Breast epithelium (tissue), 4 donors: Measurements from ENCODE around the gene PLXNB2. TPM values are rescaled to one million over a fixed set of nuclear protein-coding genes. Genes with fewer than 3 reads are reported as not detected.

Experiments
- DNase-seq, 2 donors: peaks; one replicate each; pipeline ENCODE4 v3.0.0-alpha.2; 2019; ENCODE audit warnings: low spot score in 2 of 2
- H3K27ac ChIP-seq, 2 donors: fragments of 200-600 bp; sonication (generic) in 1 of 2; one replicate each; pipeline ENCODE4 v1.5.1; 2016 to 2019; ENCODE audit warnings: mild to moderate bottlenecking in 1 of 2
- H3K27me3 ChIP-seq, 2 donors: fragments of 200-600 bp; sonication (generic) in 1 of 2; one replicate each; pipeline versions ENCODE4 v1.5.1 to v1.6.0; 2017 to 2019; ENCODE audit warnings: control low read depth in 1 of 2, mild to moderate bottlenecking in 1 of 2
- H3K36me3 ChIP-seq: fragments of 200-600 bp; one replicate; pipeline ENCODE4 v1.5.1; 2019
- H3K4me1 ChIP-seq, 2 donors: fragments of 200-600 bp; sonication (generic); one replicate each; pipeline ENCODE4 v1.5.1; 2016 to 2019; ENCODE audit warnings: control low read depth in 1 of 2
- H3K4me3 ChIP-seq, 3 donors: fragments of 200-600 bp; sonication (generic); 1 replicate in 2 of 3; 2 replicates in 1 of 3; pipeline ENCODE4 v1.5.1; 2016 to 2019; ENCODE audit warnings: mild to moderate bottlenecking in 3 of 3, moderate library complexity in 2 of 3
- H3K9me3 ChIP-seq, 2 donors: fragments of 200-600 bp; sonication (generic) in 1 of 2; one replicate each; pipeline ENCODE4 v1.5.1; 2016 to 2019; ENCODE audit warnings: control low read depth in 1 of 2
- CTCF ChIP-seq, 3 donors: fragments of 450-650 bp; IDR thresholded peaks; one replicate each; pipeline ENCODE4 v1.5.1; 2016 to 2017; ENCODE audit warnings: antibody characterized with exemption in 3 of 3, mild to moderate bottlenecking in 3 of 3, moderate library complexity in 3 of 3
- POLR2A ChIP-seq: fragments of 450-650 bp; IDR thresholded peaks from one replicate; pipeline ENCODE4 v1.6.1; 2016; ENCODE audit warnings: antibody characterized with exemption, mild to moderate bottlenecking, moderate library complexity
- POLR2AphosphoS5 ChIP-seq, 3 donors: sonication (generic); formaldehyde crosslinking; IDR thresholded peaks; one replicate each; pipeline ENCODE4 v1.6.1; 2017; ENCODE audit warnings: antibody characterized with exemption in 3 of 3
- intact Hi-C: fragments of 100-400 bp; cut with DNase I; formaldehyde crosslinking; loops from one replicate; pipeline ENCODE4 v1.15.1; 2023; ENCODE audit warnings: low total_unique reads
- total RNA-seq, 3 donors: library from RNA; depleted of rRNA; stranded (reverse); fragments of >200 nt; gene quantifications; one replicate each; pipeline ENCODE4 v1.1.0, GENCODE V29; 2016

The PLXNB2 gene
- total RNA-seq, 3 donors from 2014 or later: 79.0 to 137 (median 122) TPM

DNA sequence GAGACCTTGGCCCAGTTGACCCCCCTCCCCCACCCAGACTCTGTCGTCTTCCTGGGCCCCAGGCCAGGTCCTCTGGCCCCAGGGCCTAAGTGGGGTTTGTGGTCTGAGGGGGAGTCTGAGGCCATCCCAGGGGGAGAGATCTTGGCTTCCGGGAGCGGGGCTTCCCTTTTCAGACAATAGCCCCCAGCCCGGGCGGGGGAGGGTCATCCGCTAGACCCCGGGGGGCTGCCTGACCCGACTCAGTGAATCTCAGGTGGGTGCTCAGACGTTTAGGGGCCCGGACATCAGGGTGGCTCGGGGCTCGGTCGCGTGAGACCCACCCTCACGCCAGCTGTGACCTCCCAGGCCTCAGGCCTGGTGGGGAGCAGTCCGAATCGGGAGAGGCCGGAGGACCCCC lies 37.9 kb downstream of the PLXNB2 start:
- TF ChIP-seq CTCF (IDR thresholded peaks at IDR 0.05): no peak
- TF ChIP-seq POLR2A: no peak
- TF ChIP-seq POLR2AphosphoS5 (IDR thresholded peaks at IDR 0.05): no peak
- intact Hi-C loops: no loop called here
- no peaks in the 10 kb centered on the region for H3K36me3 ChIP-seq
- no peak for DNase-seq
- H3K4me3 ChIP-seq: peak overlapping the region; percentile 52 to 76 (median 60)
- H3K27ac ChIP-seq: peak overlapping the region in 1 of 2 donors; percentile 78
- peaks cover 12 to 34% of the 10 kb centered on the region in 2 donors for H3K4me1 ChIP-seq
- H3K27me3 ChIP-seq: no peaks in the 10 kb centered on the region
- H3K9me3 ChIP-seq: no peaks in the 10 kb centered on the region

GRCh38 chr22:50268655-50269113 lies 38.8 kb downstream of the PLXNB2 start:
- Histone ChIP-seq H3K4me3 (peak overlapping the region in 1 of 3 donors; percentile 76), H3K4me1 (peaks cover 12 to 34% of the 10 kb centered on the region in 2 donors), H3K27me3 (no peaks in the 10 kb centered on the region), H3K36me3 (no peaks in the 10 kb centered on the region), H3K27ac (peak overlapping the region in 1 of 2 donors; percentile 78), H3K9me3 (no peaks in the 10 kb centered on the region)
- intact Hi-C loops: no loop called here
- DNase-seq: no peak
- no peak for TF ChIP-seq POLR2A
- no peak for TF ChIP-seq POLR2AphosphoS5 (IDR thresholded peaks at IDR 0.05)
- no peak for TF ChIP-seq CTCF (IDR thresholded peaks at IDR 0.05)

GRCh38 chr22:50267591-50268390 lies 39.7 kb downstream of the PLXNB2 start:
- peak; percentile 64 to 75 for DNase-seq
- Histone ChIP-seq H3K4me3 (peak overlapping the region; percentile 11 to 64 (median 39)), H3K36me3 (no peaks in the 10 kb centered on the region), H3K9me3 (no peaks in the 10 kb centered on the region), H3K4me1 (peaks cover 12 to 34% of the 10 kb centered on the region in 2 donors), H3K27me3 (peaks cover 0 to 3% of the 10 kb centered on the region in 2 donors), H3K27ac (peak overlapping the region in 1 of 2 donors; percentile 48)
- TF ChIP-seq CTCF (IDR thresholded peaks at IDR 0.05): no peak
- no peak for TF ChIP-seq POLR2A
- no peak for TF ChIP-seq POLR2AphosphoS5 (IDR thresholded peaks at IDR 0.05)
- intact Hi-C loops: no loop called here

DNA sequence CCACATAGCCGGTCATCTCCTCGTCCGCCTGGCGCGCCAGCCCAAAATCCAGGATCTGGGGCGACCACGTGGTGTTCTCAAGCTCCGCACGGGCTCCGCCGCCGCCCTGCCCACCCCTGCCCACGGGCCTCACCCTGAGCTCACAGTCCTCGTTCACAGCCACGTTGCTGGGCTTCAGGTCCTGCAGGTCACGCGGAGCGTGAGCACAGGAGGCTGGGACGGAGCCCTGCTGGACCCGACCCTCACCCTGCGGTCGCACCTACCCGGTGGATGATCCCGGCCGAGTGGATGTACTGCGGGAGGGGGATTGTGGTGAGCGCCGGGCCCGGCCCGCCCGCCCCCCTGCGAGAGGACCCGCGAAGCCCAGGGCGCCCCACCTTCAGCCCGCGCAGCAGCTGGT lies 40.5 kb downstream of the PLXNB2 start:
- Histone ChIP-seq H3K27me3 (peaks cover 0 to 11% of the 10 kb centered on the region in 2 donors), H3K4me1 (peaks cover 12 to 32% of the 10 kb centered on the region in 2 donors), H3K9me3 (no peaks in the 10 kb centered on the region), H3K36me3 (no peaks in the 10 kb centered on the region), H3K4me3 (peak overlapping the region in 2 of 3 donors; percentile 39 to 64), H3K27ac (no peak overlapping the region)
- intact Hi-C loops: no loop called here
- no peak for DNase-seq
- TF ChIP-seq CTCF (IDR thresholded peaks at IDR 0.05) (no peak), POLR2A (no peak), POLR2AphosphoS5 (IDR thresholded peaks at IDR 0.05) (no peak)
